Vagina (tissue), 2 donors: ENCODE measurements around the gene MS4A14. TPM values are rescaled to one million over a fixed set of nuclear protein-coding genes. Genes with fewer than 3 reads are reported as not detected.

Experiments used
- DNase-seq, 2 donors: peaks; one replicate each; pipeline ENCODE4 v3.0.0-alpha.2; 2017; ENCODE audit errors: extremely low spot score in 2 of 2
- H3K27ac ChIP-seq: fragments of 200-600 bp; sonication (generic); one replicate; pipeline ENCODE4 v1.5.1; 2019
- H3K27me3 ChIP-seq: fragments of 200-600 bp; sonication (generic); one replicate; pipeline ENCODE4 v1.5.1; 2019
- H3K36me3 ChIP-seq, 2 donors: fragments of 200-600 bp; sonication (generic); one replicate each; pipeline ENCODE4 v1.5.1; 2017 to 2019
- H3K4me1 ChIP-seq: fragments of 200-600 bp; sonication (generic); one replicate; pipeline ENCODE4 v1.5.1; 2019
- H3K4me3 ChIP-seq, 2 donors: fragments of 200-600 bp; sonication (generic); 1 replicate in 1 of 2; 2 replicates in 1 of 2; pipeline ENCODE4 v1.5.1; 2016 to 2019
- H3K9me3 ChIP-seq: fragments of 200-600 bp; sonication (generic); one replicate; pipeline ENCODE4 v1.5.1; 2019
- CTCF ChIP-seq, 3 experiments: fragments of 450-650 bp in 2 of 3; fragments of 200-600 bp in 1 of 3; sonication (generic) in 1 of 3; IDR thresholded peaks; one replicate each; pipeline ENCODE4 v1.5.1; 2017 to 2019; ENCODE audit warnings: antibody characterized with exemption in 3 of 3, mild to moderate bottlenecking in 2 of 3, moderate library complexity in 2 of 3
- POLR2A ChIP-seq, 2 donors: fragments of 450-650 bp; IDR thresholded peaks; one replicate each; pipeline ENCODE4 v1.6.1; 2017; ENCODE audit warnings: antibody characterized with exemption in 2 of 2, mild to moderate bottlenecking in 2 of 2, moderate library complexity in 2 of 2
- POLR2AphosphoS5 ChIP-seq, 2 donors: sonication (generic); formaldehyde crosslinking; IDR thresholded peaks; one replicate each; pipeline ENCODE4 v1.9.0; 2017; ENCODE audit warnings: antibody characterized with exemption in 2 of 2, mild to moderate bottlenecking in 2 of 2, low read depth in 1 of 2; ENCODE audit not compliant: insufficient read depth in 1 of 2
- intact Hi-C: fragments of 100-400 bp; cut with DNase I; formaldehyde crosslinking; loops from one replicate; pipeline ENCODE4 v1.15.1; 2023
- total RNA-seq: library from RNA; depleted of rRNA; stranded (reverse); fragments of >200 nt; gene quantifications from one replicate; pipeline ENCODE4 v1.2.3, GENCODE V29; 2016

MS4A14 gene
- total RNA-seq, 1 donor from 2014 or later, result 1.7 TPM

GRCh38 chr11:60378354-60378753 lies 17.9 kb upstream of the MS4A14 start, which contains the start of gene MS4A7:
Gene MS4A7 (plus strand): TSS chr11:60378532. CDS start chr11:60383142, 4,610 bp downstream.
- Histone ChIP-seq H3K27me3 (no peaks in the 10 kb centered on the region), H3K27ac (no peak within 1 kb of the TSS), H3K4me3 (no peak within 1 kb of the TSS)

GRCh38 chr11:60389279-60389910 lies 6.9 kb upstream of the MS4A14 start:
- H3K27ac ChIP-seq, result no peak overlapping the region

More at GRCh38 chr11:60378354-60378753, 17.9 kb upstream of the MS4A14 start, which contains the start of gene MS4A7:
- Histone ChIP-seq H3K9me3 (no peaks in the 10 kb centered on the region), H3K36me3 (no peaks in the 10 kb centered on the region), H3K4me1 (no peaks in the 10 kb centered on the region)
- intact Hi-C loops, result no loop called here
- no peak for DNase-seq
- TF ChIP-seq POLR2AphosphoS5 (IDR thresholded peaks at IDR 0.05; ENCODE audit: insufficient read depth in 1 of 2, low read depth in 1 of 2) (no peak), POLR2A (IDR thresholded peaks at IDR 0.05) (peak in 1 of 2 donors; percentile 32), CTCF (IDR thresholded peaks at IDR 0.05) (no peak)

GRCh38 chr11:60390419-60390818 lies 5.8 kb upstream of the MS4A14 start:
- intact Hi-C loops, result no loop called here
- no peak for TF ChIP-seq CTCF (IDR thresholded peaks at IDR 0.05)
- no peak for TF ChIP-seq POLR2AphosphoS5 (IDR thresholded peaks at IDR 0.05; ENCODE audit: insufficient read depth in 1 of 2, low read depth in 1 of 2)
- TF ChIP-seq POLR2A (IDR thresholded peaks at IDR 0.05), result no peak

More at GRCh38 chr11:60389279-60389910, 6.9 kb upstream of the MS4A14 start:
- TF ChIP-seq POLR2AphosphoS5 (IDR thresholded peaks at IDR 0.05; ENCODE audit: insufficient read depth in 1 of 2, low read depth in 1 of 2) (no peak), CTCF (IDR thresholded peaks at IDR 0.05) (no peak), POLR2A (IDR thresholded peaks at IDR 0.05) (no peak)
- no peaks in the 10 kb centered on the region for H3K27me3 ChIP-seq
- no peaks in the 10 kb centered on the region for H3K9me3 ChIP-seq
- no peak overlapping the region for H3K4me3 ChIP-seq
- H3K36me3 ChIP-seq, result no peaks in the 10 kb centered on the region
- no peaks in the 10 kb centered on the region for H3K4me1 ChIP-seq
- no peak for DNase-seq
- intact Hi-C loops, result no loop called here

GRCh38 chr11:60392361-60392760 lies 3.9 kb upstream of the MS4A14 start:
- H3K4me1 ChIP-seq, result no peaks in the 10 kb centered on the region
- H3K9me3 ChIP-seq, result no peaks in the 10 kb centered on the region
- TF ChIP-seq POLR2A (IDR thresholded peaks at IDR 0.05) (no peak), POLR2AphosphoS5 (IDR thresholded peaks at IDR 0.05; ENCODE audit: insufficient read depth in 1 of 2, low read depth in 1 of 2) (no peak), CTCF (IDR thresholded peaks at IDR 0.05) (no peak)
- intact Hi-C loops, result no loop called here
- DNase-seq, result no peak
- H3K36me3 ChIP-seq, result no peaks in the 10 kb centered on the region
- no peak overlapping the region for H3K27ac ChIP-seq
- H3K4me3 ChIP-seq, result no peak overlapping the region
- H3K27me3 ChIP-seq, result no peaks in the 10 kb centered on the region

More at GRCh38 chr11:60390419-60390818, 5.8 kb upstream of the MS4A14 start:
- no peak for DNase-seq
- Histone ChIP-seq H3K27ac (no peak overlapping the region), H3K27me3 (no peaks in the 10 kb centered on the region), H3K4me1 (no peaks in the 10 kb centered on the region), H3K36me3 (no peaks in the 10 kb centered on the region), H3K9me3 (no peaks in the 10 kb centered on the region), H3K4me3 (no peak overlapping the region)

DNA sequence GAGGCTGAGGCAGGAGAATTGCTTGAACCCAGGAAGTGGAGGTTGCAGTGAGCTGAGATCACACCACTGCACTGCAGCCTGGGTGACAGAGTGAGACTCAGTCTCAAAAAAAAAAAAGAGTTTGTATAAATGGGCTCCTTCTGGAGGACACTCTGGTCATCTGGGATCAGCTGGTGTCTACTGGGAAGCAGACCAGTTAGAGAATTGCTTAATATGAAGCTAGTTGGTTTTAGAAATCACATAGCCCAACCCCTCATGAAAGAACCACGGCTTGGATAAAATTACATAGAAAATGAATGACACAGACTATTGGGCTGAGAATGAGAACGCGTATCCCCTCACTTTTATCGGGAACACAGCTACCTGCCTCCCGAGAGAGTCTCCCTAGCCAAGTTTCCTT lies 3.2 kb upstream of the MS4A14 start:
- intact Hi-C loops, result no loop called here
- Histone ChIP-seq H3K27ac (no peak overlapping the region), H3K9me3 (no peaks in the 10 kb centered on the region), H3K36me3 (no peaks in the 10 kb centered on the region), H3K4me1 (no peaks in the 10 kb centered on the region), H3K27me3 (no peaks in the 10 kb centered on the region), H3K4me3 (no peak overlapping the region)
- TF ChIP-seq POLR2A (IDR thresholded peaks at IDR 0.05), result no peak
- TF ChIP-seq CTCF (IDR thresholded peaks at IDR 0.05), result no peak
- TF ChIP-seq POLR2AphosphoS5 (IDR thresholded peaks at IDR 0.05; ENCODE audit: insufficient read depth in 1 of 2, low read depth in 1 of 2), result no peak
- no peak for DNase-seq
